ENCODE measurements around the gene CTU2.
"Not testable (repeated sequence)": the region's sequence is repeated elsewhere in the genome, so short reads cannot be mapped to it uniquely, and the experiment has no call there.

CTU2 gene

DNA sequence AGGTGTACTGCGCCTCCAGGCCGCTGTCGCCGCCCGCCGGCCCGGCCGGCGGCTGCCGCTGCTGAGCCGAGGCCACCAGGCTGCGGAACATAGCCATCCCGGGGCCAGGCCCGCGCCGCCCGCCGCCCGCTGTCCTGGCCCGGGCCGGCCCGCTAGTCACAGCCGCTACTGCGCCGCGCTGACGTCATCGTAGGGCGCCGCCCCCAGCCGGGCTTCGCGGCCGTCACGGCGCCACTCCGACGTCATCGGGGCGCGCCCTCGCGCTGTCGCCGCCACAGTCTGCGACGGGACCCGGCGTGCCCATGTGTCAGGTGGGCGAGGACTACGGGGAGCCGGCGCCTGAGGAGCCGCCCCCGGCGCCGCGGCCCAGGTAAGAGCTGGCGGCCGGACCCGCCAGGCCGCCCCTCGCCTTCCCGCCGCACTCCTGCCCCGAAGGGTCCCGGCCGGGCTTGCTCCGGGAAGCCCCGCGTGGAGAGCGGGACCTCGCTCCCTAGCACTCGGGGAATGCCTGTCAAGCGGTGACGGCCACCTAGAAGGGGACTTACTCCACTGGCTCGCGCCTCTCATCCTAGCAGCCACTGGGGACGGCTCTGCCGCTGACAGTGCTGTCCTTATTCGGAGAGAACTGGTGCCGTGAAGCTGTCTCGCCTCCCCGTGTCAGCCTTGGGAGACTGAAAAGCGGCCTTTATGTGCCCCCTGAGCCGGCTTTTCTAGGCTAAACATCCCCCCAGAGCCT, at the start of gene CTU2, which contains the start of gene RNF166:
Gene CTU2, plus strand, starts transcription at position 275 of the 736 bp plus-strand sequence. Its CDS starts 28 bp downstream, at position 303.
Gene RNF166, minus strand, starts transcription at position 180 of the 736 bp plus-strand sequence. Its CDS starts 83 bp downstream, at position 97.
- FAIRE-seq (no peak), DNase-seq (ENCODE audit: insufficient read length, low spot score) (peak; percentile 97)
- peak; percentile 84 for TF ChIP-seq POLR2A (IDR thresholded peaks at IDR 0.05; ENCODE audit: low read depth, low read length)

DNA sequence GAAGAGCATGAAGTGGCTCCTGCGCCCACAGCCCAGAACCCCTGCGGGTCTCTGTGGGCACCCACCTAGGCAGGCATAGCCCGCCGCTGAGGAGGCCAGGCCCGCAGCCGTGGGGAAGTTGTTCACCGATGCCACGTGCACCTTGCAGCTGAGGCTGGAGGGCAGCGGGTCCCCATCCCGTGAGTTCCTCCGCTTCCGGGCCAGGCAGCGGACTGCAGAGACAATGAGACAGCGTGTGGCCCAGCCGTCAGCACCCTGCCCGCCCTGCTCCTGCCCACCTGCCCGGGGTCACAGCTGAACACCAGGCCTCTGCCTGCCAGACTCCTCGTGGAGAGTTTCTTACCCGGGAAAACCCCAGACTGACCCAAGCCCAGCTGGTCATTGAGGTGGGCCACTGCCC, 48.9 kb upstream of the CTU2 start:
- FAIRE-seq (no peak), DNase-seq (ENCODE audit: insufficient read length, low spot score) (no peak)
- TF ChIP-seq POLR2A (IDR thresholded peaks at IDR 0.05; ENCODE audit: low read depth, low read length), result no peak

DNA sequence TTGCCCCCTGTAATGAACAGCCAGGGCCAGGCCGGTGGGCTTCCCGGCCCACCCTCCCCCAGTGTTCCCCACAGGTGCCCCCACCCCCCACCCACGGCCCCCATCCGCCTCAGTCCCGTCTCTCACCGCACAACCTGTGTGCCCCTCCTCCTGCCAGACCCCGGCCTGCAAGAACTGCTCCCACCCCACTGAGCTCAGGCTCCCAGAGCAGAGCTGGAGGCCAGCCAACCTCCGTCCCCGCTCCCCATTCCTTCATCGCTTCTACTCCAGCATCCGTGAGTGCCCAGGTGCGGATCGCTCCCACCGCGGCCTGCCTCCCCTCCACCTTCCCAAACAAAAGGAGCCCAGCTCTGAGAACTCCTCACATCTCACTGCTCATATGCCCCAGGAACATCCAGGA, 47.6 kb upstream of the CTU2 start:
- FAIRE-seq (no peak), DNase-seq (ENCODE audit: insufficient read length, low spot score) (no peak)
- no peak for TF ChIP-seq POLR2A (IDR thresholded peaks at IDR 0.05; ENCODE audit: low read depth, low read length)

DNA sequence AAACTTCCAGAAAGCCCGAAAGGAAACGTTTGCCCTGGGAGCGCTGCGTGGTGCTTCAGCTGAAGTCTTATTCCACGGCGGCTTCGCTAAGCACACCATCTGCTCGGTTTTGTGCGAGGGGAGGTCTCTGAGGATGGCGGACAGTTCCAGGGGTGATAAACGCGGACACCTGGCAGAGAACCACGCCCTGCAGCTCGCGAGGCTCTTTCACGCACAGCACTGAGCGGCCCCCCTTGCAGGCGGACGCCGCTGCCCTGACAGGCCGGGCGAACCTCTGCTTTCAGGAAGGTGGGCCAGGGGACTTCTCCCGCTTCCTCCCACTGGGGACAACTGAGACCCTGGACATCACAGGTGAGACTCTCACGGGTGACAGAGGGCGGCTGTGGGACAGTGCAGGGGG, 47.1 kb upstream of the CTU2 start:
- no peak for DNase-seq (ENCODE audit: insufficient read length, low spot score)
- TF ChIP-seq POLR2A (IDR thresholded peaks at IDR 0.05; ENCODE audit: low read depth, low read length), result no peak
- no peak for FAIRE-seq

DNA sequence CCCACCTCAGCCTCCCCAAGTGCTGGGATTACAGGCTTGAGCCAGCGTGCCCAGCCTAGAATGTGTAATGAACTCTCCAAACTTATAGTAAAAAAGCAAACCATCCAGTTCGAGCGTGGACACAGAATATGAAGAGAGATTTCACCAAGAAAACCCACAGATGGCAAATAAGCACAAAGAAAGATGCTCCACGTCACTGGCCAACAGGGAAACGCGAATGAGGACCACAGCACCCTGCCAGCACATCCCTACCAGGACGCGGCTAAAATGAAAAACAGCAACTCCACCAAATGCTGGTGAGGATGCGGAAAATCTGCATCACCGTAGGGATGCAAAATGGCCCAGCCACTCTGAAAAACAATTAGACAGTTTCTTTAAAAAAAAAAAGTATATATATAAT, 44.8 kb upstream of the CTU2 start:
- no peak for DNase-seq (ENCODE audit: insufficient read length, low spot score)
- no peak for FAIRE-seq
- TF ChIP-seq POLR2A (IDR thresholded peaks at IDR 0.05; ENCODE audit: low read depth, low read length), result no peak

DNA sequence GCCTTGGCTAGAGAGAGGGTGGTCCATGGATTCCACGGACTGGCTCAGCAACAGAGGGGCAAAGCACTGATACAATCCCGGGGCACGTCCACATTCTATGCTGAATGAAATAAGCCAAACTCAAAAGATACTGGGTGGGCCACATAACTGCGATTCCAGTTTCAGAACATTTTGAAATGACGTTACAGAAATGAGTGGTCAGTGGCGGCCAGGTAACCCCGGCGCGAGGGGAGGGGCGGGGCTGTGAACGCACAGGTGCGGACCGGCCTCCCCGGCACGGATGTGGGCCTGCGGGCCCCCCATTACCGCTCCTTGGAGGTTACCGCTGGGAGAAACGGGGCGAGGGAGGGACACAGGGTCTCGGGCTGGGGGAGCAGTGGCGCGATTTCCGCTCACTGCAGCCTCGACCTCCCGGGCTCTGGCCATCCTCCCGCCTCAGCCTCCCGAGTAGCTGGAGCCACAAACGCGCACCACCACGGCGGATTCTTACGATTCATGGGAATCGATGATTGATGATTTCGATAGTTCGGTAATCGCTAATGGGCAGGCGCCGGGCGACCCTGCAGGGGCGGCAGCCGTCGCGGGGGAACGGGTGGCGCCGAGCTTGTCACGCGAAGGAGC, 44.0 kb upstream of the CTU2 start:
- DNase-seq (ENCODE audit: insufficient read length, low spot score) (no peak), FAIRE-seq (no peak)
- TF ChIP-seq POLR2A (IDR thresholded peaks at IDR 0.05; ENCODE audit: low read depth, low read length), result no peak

DNA sequence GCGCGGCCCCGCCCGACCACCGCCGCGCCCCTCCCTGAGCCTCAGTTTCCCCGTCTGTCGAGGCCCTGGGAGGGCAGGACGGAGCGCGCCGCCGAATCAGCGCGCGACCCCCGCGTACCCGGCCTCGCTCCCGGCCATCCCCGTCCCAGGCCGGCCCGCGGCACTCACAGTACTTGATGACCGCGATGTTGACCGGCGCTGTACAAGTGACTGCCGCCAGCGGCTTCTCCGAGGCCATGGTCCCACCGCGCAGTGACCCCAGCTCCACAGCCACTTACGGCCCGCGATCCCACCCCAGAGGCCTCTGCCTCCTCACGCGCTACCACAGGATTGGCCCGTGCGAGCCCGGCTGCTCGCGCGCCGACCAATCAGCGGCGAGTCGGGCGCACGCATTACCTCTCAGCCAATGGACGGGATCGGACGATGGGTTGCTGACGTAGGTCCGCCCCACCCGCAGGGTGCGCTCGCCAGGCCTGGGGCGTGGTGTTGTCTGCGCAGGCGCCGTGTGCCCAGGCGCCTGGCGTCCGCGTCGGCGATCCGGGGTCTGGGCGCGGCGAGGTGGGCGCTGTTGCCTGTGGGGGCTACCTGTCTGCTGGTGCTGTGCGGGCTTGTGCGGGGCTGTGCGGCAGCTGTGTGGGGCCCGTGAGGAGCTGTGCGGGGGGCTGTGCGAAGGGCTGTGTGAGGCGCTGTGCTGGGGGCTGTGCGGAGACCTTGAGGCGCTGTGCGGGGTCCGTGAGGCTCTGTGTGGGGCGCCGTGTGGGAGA, 43.3 kb upstream of the CTU2 start, which contains the start of gene MVD:
Gene MVD, minus strand, starts transcription at position 249 of the 764 bp plus-strand sequence. Its CDS starts 11 bp downstream, at position 238.
- peak; percentile 98 for TF ChIP-seq POLR2A (IDR thresholded peaks at IDR 0.05; ENCODE audit: low read depth, low read length)
- FAIRE-seq, result peak; percentile 70
- peak; percentile 100 for DNase-seq (ENCODE audit: insufficient read length, low spot score)

DNA sequence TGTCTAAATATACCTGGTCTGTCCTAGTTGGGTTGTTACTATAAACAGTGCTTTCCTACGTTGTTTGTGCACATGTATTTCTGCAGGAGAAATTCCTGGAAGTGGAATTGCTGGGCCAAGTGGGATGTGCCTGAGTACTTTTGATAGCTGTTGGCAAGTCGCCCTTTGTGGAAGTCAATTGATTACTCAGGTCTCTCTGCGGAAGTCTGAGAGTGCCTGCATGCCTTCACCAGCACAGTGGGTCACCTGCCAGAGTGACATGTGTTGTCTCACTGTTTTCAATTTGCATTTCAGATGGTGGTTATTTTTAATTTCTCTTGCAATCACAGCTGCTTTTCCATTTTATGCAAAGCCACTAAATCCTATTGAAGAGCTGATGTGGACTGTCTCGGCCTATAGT, 41.2 kb upstream of the CTU2 start:
- DNase-seq (ENCODE audit: insufficient read length, low spot score) (no peak), FAIRE-seq (no peak)
- TF ChIP-seq POLR2A (IDR thresholded peaks at IDR 0.05; ENCODE audit: low read depth, low read length), result no peak

DNA sequence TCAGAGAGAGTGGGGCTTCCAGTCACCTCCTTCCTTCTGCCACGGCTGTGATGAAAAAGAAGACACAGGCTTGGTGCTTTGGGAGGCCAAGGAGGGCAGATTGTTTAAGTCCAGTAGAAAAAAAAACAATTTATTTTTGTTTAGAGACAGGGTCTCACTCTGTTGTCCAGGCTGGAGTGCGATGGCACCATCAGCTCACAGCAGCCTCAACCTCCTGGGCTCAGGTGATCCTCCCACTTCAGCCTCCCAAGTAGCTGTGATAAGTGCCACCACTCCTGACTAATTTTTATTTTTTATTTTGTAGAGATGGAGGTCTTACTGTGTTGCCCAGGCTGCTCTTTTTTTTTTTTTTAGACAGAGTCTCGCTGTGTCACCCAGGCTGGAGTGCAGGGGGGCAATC, 40.7 kb upstream of the CTU2 start:
- no peak for FAIRE-seq
- TF ChIP-seq POLR2A (IDR thresholded peaks at IDR 0.05; ENCODE audit: low read depth, low read length), result no peak
- DNase-seq (ENCODE audit: insufficient read length, low spot score), result no peak

DNA sequence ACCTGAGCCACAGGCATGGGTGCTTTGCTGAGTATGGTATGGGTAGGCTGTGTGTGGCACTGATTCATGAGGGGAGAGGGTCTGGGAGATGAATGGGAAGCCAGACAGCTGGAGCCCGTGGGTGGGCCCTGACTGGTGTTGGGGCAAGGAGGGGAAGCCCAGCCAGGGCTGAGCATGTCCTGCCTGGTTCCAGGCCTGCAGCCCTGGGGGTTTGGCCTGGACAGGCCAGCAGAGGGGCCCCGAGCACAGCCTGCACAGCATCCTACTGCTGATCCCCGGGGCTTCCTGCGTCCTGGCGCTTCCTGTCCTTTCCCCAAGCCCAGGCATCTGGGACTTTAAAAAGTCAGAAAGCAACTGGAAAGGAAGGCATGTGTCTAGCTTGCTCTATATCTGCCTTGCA, 38.8 kb upstream of the CTU2 start:
- TF ChIP-seq POLR2A (IDR thresholded peaks at IDR 0.05; ENCODE audit: low read depth, low read length), result no peak
- FAIRE-seq, result no peak
- no peak for DNase-seq (ENCODE audit: insufficient read length, low spot score)

DNA sequence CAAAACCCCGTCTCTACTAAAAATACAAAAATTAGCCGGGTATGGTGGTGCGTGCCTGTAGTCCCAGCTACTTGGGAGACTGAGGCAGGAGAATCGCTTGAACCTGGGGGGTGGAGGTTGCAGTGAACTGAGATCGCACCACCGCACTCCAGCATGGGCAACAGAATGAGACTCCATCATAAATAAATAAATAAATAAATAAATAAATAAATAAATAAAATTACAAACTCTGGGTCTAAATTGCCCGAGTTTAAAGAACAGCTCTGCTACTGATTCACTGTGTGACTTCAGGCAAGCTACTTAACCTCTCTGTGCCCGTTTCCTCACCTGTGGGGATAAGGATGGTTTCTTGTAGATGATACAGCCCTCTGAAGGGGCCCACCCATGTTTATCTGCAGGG, 36.8 kb upstream of the CTU2 start:
- not testable (repeated sequence) for FAIRE-seq; DNase-seq (ENCODE audit: insufficient read length, low spot score)

DNA sequence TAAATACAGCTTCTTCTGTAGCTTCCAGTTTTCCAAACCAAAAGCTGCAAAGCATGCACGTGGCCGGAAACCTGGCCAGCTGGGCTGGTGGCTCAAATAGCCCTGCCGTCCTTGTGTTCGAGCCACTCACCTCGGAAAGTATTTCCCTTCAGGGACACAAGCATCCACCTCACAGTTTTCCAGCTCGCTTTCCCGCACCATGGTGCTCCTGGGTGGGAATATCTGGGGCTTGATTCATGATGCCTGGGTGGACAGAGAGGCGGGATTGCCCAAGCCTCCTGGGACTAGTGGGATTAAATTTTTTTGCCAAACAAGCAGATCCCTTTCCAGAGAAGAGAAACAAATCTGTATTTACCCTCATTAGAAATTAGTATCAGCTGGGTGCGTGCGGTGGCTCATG, 36.3 kb upstream of the CTU2 start:
- FAIRE-seq (no peak), DNase-seq (ENCODE audit: insufficient read length, low spot score) (no peak)
- no peak for TF ChIP-seq POLR2A (IDR thresholded peaks at IDR 0.05; ENCODE audit: low read depth, low read length)

DNA sequence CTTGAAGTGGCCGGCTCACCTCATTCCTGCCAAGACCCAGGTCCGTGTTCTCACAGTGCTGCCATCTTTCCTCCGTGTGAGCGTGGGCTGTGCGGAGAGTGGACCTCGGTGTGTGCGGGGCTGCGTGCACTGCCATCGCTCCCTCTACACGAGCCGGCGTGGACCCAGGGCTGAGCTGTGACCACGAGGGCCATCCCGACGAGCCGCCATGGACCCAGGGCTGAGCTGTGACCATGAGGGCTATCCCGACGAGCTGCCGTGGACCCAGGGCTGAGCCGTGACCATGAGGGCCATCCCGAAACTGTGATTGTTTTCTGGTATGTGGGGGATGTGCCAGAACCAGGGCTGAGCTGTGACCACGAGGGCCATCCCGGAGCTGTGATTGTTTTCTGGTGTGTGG, 34.5 kb upstream of the CTU2 start:
- TF ChIP-seq POLR2A (IDR thresholded peaks at IDR 0.05; ENCODE audit: low read depth, low read length), result no peak
- DNase-seq (ENCODE audit: insufficient read length, low spot score), result no peak
- FAIRE-seq, result no peak

DNA sequence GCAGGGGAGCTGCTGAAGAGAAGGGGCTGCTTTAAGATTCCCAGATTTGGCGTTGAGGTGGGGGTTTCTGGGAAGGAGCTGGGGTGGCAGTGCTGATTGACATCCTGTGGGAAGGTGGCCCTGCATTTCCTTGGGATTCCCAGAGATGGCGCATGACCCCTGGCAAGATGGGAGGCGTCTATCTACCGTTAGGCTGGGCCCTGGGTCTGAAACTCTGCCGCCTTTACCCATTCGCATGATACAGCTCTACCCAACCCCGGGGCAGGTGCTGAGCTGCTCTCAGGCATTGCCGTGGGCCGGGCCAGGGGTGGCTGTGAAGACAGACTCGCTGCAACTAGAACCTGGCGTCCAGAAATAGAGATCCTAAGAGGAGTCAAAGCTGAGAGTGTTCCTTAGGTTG, 33.5 kb upstream of the CTU2 start:
- FAIRE-seq, result no peak
- TF ChIP-seq POLR2A (IDR thresholded peaks at IDR 0.05; ENCODE audit: low read depth, low read length), result no peak

More for the DNA sequence above, 33.5 kb upstream of the CTU2 start:
- no peak for DNase-seq (ENCODE audit: insufficient read length, low spot score)
